CD4-positive, alpha-beta T cell (primary cell): ENCODE measurements around the gene OBP2A. TPM values are rescaled to one million over a fixed set of nuclear protein-coding genes. Genes with fewer than 3 reads are reported as not detected.

Experiments used
- ATAC-seq: fragments of 200-7000 bp; cut with Tn5 transposase; one replicate; pipeline ENCODE4 v1.10.0; 2022; ENCODE audit warnings: mild to moderate bottlenecking; ENCODE audit not compliant: poor library complexity
- CTCF ChIA-PET: fragments of 350-600 bp; sonication (Branson Sonifier 250); formaldehyde crosslinking; loops from one replicate; lab custom pipeline; 2021; ENCODE audit warnings: antibody characterized with exemption, inconsistent platforms; lab: Charles Lee
- POLR2A ChIA-PET: fragments of 350-600 bp; sonication (Branson Sonifier 250); formaldehyde crosslinking; loops from one replicate; lab custom pipeline; 2021; ENCODE audit warnings: antibody characterized with exemption, inconsistent platforms; lab: Charles Lee
- DNase-seq, 14 experiments: peaks; one replicate each; pipeline ENCODE4 v3.0.0-alpha.2; 2013 to 2020; ENCODE audit warnings: mixed read lengths in 2 of 14
- H3K27ac ChIP-seq, 2 donors: one replicate each; pipeline versions ENCODE4 v1.5.1 to v1.7.0; 2013; ENCODE audit warnings: low read length in 2 of 2, low read depth in 1 of 2, mild to moderate bottlenecking in 1 of 2
- H3K27me3 ChIP-seq, 2 experiments: 1 replicate in 1 of 2; 2 replicates in 1 of 2; pipeline versions ENCODE4 v1.6.1 to v1.7.0; 2013; ENCODE audit warnings: low read length in 2 of 2, control low read depth in 1 of 2, mild to moderate bottlenecking in 1 of 2, moderate library complexity in 1 of 2; ENCODE audit not compliant: insufficient read depth in 2 of 2, control insufficient read depth in 1 of 2
- H3K36me3 ChIP-seq: one replicate; pipeline ENCODE4 v1.6.1; 2013; ENCODE audit warnings: low read length, control low read depth; ENCODE audit not compliant: insufficient read depth
- H3K4me1 ChIP-seq: one replicate; pipeline ENCODE4 v1.6.1; 2013; ENCODE audit warnings: low read length, control low read depth; ENCODE audit not compliant: insufficient read depth
- H3K4me3 ChIP-seq: one replicate; pipeline ENCODE4 v1.5.1; 2013; ENCODE audit warnings: mild to moderate bottlenecking, low read length, moderate library complexity
- H3K9me3 ChIP-seq, 2 experiments: 1 replicate in 1 of 2; 2 replicates in 1 of 2; pipeline versions ENCODE4 v1.6.1 to v1.7.0; 2013; ENCODE audit warnings: low read length in 2 of 2, mild to moderate bottlenecking in 2 of 2, control low read depth in 1 of 2, moderate library complexity in 1 of 2; ENCODE audit not compliant: control insufficient read depth in 1 of 2, insufficient read depth in 1 of 2
- H3K27ac Mint-ChIP-seq: one replicate; pipeline ENCODE4 v1.8.0; 2020; ENCODE audit warnings: mixed read lengths
- H3K27me3 Mint-ChIP-seq: one replicate; pipeline ENCODE4 v1.8.0; 2021; ENCODE audit warnings: mixed read lengths
- H3K36me3 Mint-ChIP-seq: one replicate; pipeline ENCODE4 v1.8.0; 2021; ENCODE audit warnings: low read depth, mixed read lengths
- H3K4me1 Mint-ChIP-seq: one replicate; pipeline ENCODE4 v1.8.0; 2021; ENCODE audit warnings: low read depth, mixed read lengths
- H3K4me3 Mint-ChIP-seq: one replicate; pipeline ENCODE4 v1.8.0; 2020; ENCODE audit warnings: mild to moderate bottlenecking, mixed read lengths
- H3K9me3 Mint-ChIP-seq: one replicate; pipeline ENCODE4 v1.8.0; 2020; ENCODE audit warnings: mixed read lengths
- intact Hi-C, 2 experiments: fragments of 100-400 bp; cut with DNase I in 1 of 2; cut with micrococcal nuclease in 1 of 2; formaldehyde crosslinking; loops; one replicate each; pipeline versions ENCODE4 v1.15.1 to v1.9.0; 2023 to 2025; cut with DNase I, micrococcal nuclease
- total RNA-seq, 174 experiments: library from RNA in 2 of 174; stranded (reverse) in 2 of 174; gene quantifications; one replicate each; pipeline ENCODE4 v1.2.3 and lab custom pipeline; 2021 to 2026
- TF ChIP-seq, protein P1 (sequence below): fragments of 200-600 bp; IDR thresholded peaks from one replicate; pipeline ENCODE4 v1.8.0; 2022; ENCODE audit warnings: antibody characterized with exemption, mild to moderate bottlenecking

The OBP2A gene
- total RNA-seq, 2 experiments from 2014 or later = not detected

DNA sequence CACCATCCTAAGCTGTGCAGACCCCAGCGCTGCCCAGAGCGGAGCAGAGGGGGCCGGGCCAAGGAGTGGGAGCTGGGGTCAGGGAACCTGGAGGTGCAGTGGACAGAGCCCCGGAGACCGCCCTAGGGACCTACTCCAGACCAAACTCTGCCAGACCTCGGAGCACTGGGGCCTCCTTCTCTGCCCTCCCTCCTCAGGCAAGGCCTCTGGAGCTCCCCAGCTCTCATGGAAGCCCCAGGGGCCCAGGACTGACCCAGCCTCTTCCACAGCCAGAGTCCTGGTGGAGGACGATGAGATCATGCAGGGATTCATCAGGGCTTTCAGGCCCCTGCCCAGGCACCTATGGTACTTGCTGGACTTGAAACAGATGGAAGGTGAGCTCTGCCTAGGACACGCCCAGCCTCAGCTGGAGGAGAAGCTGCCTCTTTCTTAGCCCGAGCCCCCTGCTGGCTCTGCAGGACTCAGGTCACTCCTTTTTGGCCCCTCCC, 19.3 kb downstream of the OBP2A start:
- Histone ChIP-seq H3K9me3 (peaks cover 7 to 9% of the 10 kb centered on the region in 2 experiments), H3K27me3 (peaks cover 4 to 16% of the 10 kb centered on the region in 2 experiments), H3K4me3 (no peak overlapping the region), H3K36me3 (no peaks in the 10 kb centered on the region), H3K27ac (no peak overlapping the region), H3K4me1 (no peaks in the 10 kb centered on the region)
- Mint-ChIP-seq H3K36me3 (no peaks in the 10 kb centered on the region), H3K4me1 (no peaks in the 10 kb centered on the region), H3K27ac (no peak overlapping the region), H3K9me3 (peaks cover 3% of the 10 kb centered on the region), H3K4me3 (no peak overlapping the region), H3K27me3 (peaks cover 27% of the 10 kb centered on the region)
- ATAC-seq = no peak
- POLR2A ChIA-PET = no interaction called here
- TF ChIP-seq, protein P1, sequence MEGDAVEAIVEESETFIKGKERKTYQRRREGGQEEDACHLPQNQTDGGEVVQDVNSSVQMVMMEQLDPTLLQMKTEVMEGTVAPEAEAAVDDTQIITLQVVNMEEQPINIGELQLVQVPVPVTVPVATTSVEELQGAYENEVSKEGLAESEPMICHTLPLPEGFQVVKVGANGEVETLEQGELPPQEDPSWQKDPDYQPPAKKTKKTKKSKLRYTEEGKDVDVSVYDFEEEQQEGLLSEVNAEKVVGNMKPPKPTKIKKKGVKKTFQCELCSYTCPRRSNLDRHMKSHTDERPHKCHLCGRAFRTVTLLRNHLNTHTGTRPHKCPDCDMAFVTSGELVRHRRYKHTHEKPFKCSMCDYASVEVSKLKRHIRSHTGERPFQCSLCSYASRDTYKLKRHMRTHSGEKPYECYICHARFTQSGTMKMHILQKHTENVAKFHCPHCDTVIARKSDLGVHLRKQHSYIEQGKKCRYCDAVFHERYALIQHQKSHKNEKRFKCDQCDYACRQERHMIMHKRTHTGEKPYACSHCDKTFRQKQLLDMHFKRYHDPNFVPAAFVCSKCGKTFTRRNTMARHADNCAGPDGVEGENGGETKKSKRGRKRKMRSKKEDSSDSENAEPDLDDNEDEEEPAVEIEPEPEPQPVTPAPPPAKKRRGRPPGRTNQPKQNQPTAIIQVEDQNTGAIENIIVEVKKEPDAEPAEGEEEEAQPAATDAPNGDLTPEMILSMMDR = no peak
- intact Hi-C loops = no loop called here
- CTCF ChIA-PET = no interaction called here
- DNase-seq = no peak

- peaks cover 25% of the 10 kb centered on the region for H3K27me3 Mint-ChIP-seq
- intact Hi-C loops = no loop called here
- H3K9me3 ChIP-seq = peaks cover 7 to 9% of the 10 kb centered on the region in 2 experiments
- H3K27ac Mint-ChIP-seq = no peak overlapping the region
- H3K27me3 ChIP-seq = peaks cover 4 to 14% of the 10 kb centered on the region in 2 experiments
- no peaks in the 10 kb centered on the region for H3K4me1 ChIP-seq
- ATAC-seq (no peak), DNase-seq (no peak)
- TF ChIP-seq, protein P1 = no peak
- peaks cover 4% of the 10 kb centered on the region for H3K9me3 Mint-ChIP-seq
- H3K36me3 ChIP-seq = no peaks in the 10 kb centered on the region
- no peaks in the 10 kb centered on the region for H3K4me1 Mint-ChIP-seq
- no peak overlapping the region for H3K4me3 ChIP-seq
- no peak overlapping the region for H3K27ac ChIP-seq
- CTCF ChIA-PET = no interaction called here
- no peaks in the 10 kb centered on the region for H3K36me3 Mint-ChIP-seq
- POLR2A ChIA-PET = no interaction called here
- no peak overlapping the region for H3K4me3 Mint-ChIP-seq
Observed at GRCh38 chr9:135565636-135566035, 19.7 kb downstream of the OBP2A start.

GRCh38 chr9:135566552-135566951, 20.6 kb downstream of the OBP2A start:
- Mint-ChIP-seq H3K4me3 (no peak overlapping the region), H3K9me3 (peaks cover 6% of the 10 kb centered on the region), H3K4me1 (no peaks in the 10 kb centered on the region), H3K27me3 (peaks cover 20% of the 10 kb centered on the region), H3K36me3 (no peaks in the 10 kb centered on the region), H3K27ac (no peak overlapping the region)
- CTCF ChIA-PET = no interaction called here
- intact Hi-C loops = no loop called here
- Histone ChIP-seq H3K4me3 (no peak overlapping the region), H3K27ac (no peak overlapping the region), H3K36me3 (no peaks in the 10 kb centered on the region), H3K27me3 (peaks cover 4 to 7% of the 10 kb centered on the region in 2 experiments), H3K4me1 (no peaks in the 10 kb centered on the region), H3K9me3 (peaks cover 7% of the 10 kb centered on the region in 2 experiments)
- DNase-seq (no peak), ATAC-seq (no peak)
- POLR2A ChIA-PET = no interaction called here
- TF ChIP-seq, protein P1 = no peak
